MCF 10A (cell line): ENCODE results near the gene MAP1LC3B2. TPM values are rescaled to one million over a fixed set of nuclear protein-coding genes. Genes with fewer than 3 reads are reported as not detected.

Source experiments
- BruUV-seq: library from RNA; stranded (reverse); fragments of 400-500 nt; replicated peaks from 2 replicates; lab custom pipeline; 2021; lab: Mats Ljungman, UMichigan
- CTCF ChIA-PET: fragments of 300-600 bp; sonication (Branson Sonifier 250); formaldehyde crosslinking; extraction: SDS; loops from one replicate; lab custom pipeline; 2021; ENCODE audit warnings: antibody characterized with exemption, inconsistent platforms; lab: Yijun Ruan, JAX
- POLR2A ChIA-PET: fragments of 300-600, 350-650 bp; sonication (Branson Sonifier 250); formaldehyde crosslinking; extraction: SDS; loops from one replicate; lab custom pipeline; 2020; ENCODE audit warnings: antibody characterized with exemption, inconsistent platforms; lab: Yijun Ruan, JAX
- DNase-seq: peaks from one replicate; pipeline ENCODE4 v3.0.0-alpha.2; 2018; ENCODE audit not compliant: unreplicated experiment
- H3K27ac Mint-ChIP-seq: one replicate; pipeline ENCODE4 v1.8.0; 2022; ENCODE audit warnings: mild to moderate bottlenecking, low read depth, mixed read lengths; ENCODE audit not compliant: unreplicated experiment
- H3K27me3 Mint-ChIP-seq: one replicate; pipeline ENCODE4 v1.8.0; 2022; ENCODE audit warnings: mixed read lengths; ENCODE audit not compliant: insufficient read depth, unreplicated experiment
- H3K36me3 Mint-ChIP-seq: one replicate; pipeline ENCODE4 v1.8.0; 2022; ENCODE audit warnings: mild to moderate bottlenecking, moderate library complexity, mixed read lengths; ENCODE audit not compliant: insufficient read depth, unreplicated experiment
- H3K4me1 Mint-ChIP-seq: one replicate; pipeline ENCODE4 v1.8.0; 2022; ENCODE audit warnings: mixed read lengths; ENCODE audit not compliant: insufficient read depth, unreplicated experiment
- H3K4me3 Mint-ChIP-seq: one replicate; pipeline ENCODE4 v1.8.0; 2022; ENCODE audit warnings: mild to moderate bottlenecking, moderate library complexity, mixed read lengths; ENCODE audit not compliant: unreplicated experiment
- H3K9me3 Mint-ChIP-seq: one replicate; pipeline ENCODE4 v1.8.0; 2022; ENCODE audit warnings: mixed read lengths; ENCODE audit not compliant: unreplicated experiment
- intact Hi-C: fragments of 100-400 bp; cut with micrococcal nuclease; formaldehyde crosslinking; loops from 2 replicates; pipeline ENCODE4 v1.14.1; 2022
- total RNA-seq: library from RNA; stranded (reverse); gene quantifications from 2 replicates; pipeline ENCODE4 v1.2.3, GENCODE V29; 2022
- TF ChIP-seq, protein P1 (sequence below): fragments of 200-600 bp; IDR thresholded peaks from one replicate; pipeline ENCODE4 v1.8.0; 2022; ENCODE audit warnings: antibody characterized with exemption, mild to moderate bottlenecking; ENCODE audit not compliant: unreplicated experiment

Gene MAP1LC3B2
- total RNA-seq, 1 experiment from 2014 or later: 3.4 TPM

DNA sequence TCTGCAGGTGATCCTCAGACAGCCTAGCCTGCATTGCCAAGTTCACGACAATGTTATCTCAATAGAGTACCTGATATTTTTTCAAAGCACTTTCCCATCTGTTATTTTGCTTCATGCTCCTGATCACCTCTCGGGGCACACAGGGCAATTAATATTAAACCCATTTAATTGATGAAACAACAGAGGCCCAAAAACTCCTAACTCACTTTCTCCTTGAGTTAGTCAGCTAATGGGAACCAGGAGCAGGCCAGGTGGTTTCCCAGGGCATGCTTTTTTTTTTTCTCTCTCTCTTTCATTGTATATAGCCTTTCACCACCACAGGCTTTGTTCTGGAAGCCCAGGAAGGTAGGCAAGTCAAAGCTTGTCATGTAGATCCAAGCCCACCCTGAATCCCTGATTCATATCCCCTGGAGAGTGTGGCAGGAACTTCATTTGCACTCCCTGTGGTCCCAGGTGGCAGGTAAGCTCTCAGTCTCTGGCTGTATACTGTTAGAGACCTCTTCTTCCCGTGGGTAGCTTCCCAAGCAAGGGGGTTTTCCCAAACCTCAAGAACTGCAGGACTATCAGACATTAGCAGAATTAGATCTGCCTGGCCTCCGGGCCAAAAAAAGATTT, 41.6 kb upstream of the MAP1LC3B2 start:
- intact Hi-C loops: no loop called here

DNA sequence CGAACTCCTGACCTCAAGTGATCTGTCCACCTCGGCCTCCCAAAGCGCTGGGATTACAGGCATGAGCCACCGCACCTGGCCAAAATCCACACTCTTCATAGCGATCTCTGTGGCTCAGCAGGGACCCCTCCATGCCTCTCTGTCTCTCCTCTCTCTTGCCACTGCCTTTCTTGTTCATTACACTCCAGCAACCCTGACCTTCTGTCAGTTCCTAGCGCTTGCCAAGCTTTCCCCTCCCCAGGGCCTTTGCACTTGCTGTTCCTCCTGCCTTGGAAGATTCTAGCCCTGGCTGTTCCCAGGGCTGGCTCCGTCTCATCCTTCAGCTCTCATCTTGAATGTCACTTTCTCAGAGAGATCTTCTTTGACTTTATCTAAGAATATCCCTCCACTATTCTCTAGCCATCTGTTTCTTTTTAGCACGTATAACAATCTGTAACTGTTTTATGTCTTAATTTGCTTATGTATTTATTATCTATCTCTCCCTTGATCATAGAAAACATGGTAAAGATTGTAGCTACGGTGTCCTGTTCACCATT, 38.9 kb upstream of the MAP1LC3B2 start:
- peaks cover 20% of the 10 kb centered on the region for H3K4me1 Mint-ChIP-seq
- intact Hi-C loops: loop anchor here (10.0 kb wide), 1 partner anchor 245 kb away; the partner anchor contains the start of gene MED13L
- H3K9me3 Mint-ChIP-seq: no peaks in the 10 kb centered on the region
- H3K36me3 Mint-ChIP-seq: no peaks in the 10 kb centered on the region
- CTCF ChIA-PET: no interaction called here
- H3K27me3 Mint-ChIP-seq: no peaks in the 10 kb centered on the region
- POLR2A ChIA-PET: no interaction called here
- no peak for DNase-seq
- no peak overlapping the region for H3K4me3 Mint-ChIP-seq
- no TSS peak for BruUV-seq
- no peak overlapping the region for H3K27ac Mint-ChIP-seq
- TF ChIP-seq, protein P1, sequence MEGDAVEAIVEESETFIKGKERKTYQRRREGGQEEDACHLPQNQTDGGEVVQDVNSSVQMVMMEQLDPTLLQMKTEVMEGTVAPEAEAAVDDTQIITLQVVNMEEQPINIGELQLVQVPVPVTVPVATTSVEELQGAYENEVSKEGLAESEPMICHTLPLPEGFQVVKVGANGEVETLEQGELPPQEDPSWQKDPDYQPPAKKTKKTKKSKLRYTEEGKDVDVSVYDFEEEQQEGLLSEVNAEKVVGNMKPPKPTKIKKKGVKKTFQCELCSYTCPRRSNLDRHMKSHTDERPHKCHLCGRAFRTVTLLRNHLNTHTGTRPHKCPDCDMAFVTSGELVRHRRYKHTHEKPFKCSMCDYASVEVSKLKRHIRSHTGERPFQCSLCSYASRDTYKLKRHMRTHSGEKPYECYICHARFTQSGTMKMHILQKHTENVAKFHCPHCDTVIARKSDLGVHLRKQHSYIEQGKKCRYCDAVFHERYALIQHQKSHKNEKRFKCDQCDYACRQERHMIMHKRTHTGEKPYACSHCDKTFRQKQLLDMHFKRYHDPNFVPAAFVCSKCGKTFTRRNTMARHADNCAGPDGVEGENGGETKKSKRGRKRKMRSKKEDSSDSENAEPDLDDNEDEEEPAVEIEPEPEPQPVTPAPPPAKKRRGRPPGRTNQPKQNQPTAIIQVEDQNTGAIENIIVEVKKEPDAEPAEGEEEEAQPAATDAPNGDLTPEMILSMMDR: no peak

More for the DNA sequence above, 41.6 kb upstream of the MAP1LC3B2 start:
- peaks cover 12% of the 10 kb centered on the region for H3K4me1 Mint-ChIP-seq
- H3K9me3 Mint-ChIP-seq: no peaks in the 10 kb centered on the region
- H3K27ac Mint-ChIP-seq: no peak overlapping the region
- ChIA-PET CTCF (no interaction called here), POLR2A (interaction anchor here (0.6 kb wide), 2 partner anchors 11 to 1570 kb away, joined by 3 to 4 read pairs; no protein-coding TSS in a partner anchor)
- H3K27me3 Mint-ChIP-seq: no peaks in the 10 kb centered on the region
- no peak overlapping the region for H3K4me3 Mint-ChIP-seq
- TF ChIP-seq, protein P1: no peak
- no peak for DNase-seq
- BruUV-seq: no TSS peak
- H3K36me3 Mint-ChIP-seq: no peaks in the 10 kb centered on the region

- no TSS peak for BruUV-seq
- CTCF ChIA-PET: no interaction called here
- POLR2A ChIA-PET: no interaction called here
- intact Hi-C loops: loop anchor here (10.0 kb wide), 1 partner anchor 246 kb away; the partner anchor contains the start of gene MED13L
- H3K27ac Mint-ChIP-seq: peak overlapping the region; percentile 77
- no peaks in the 10 kb centered on the region for H3K9me3 Mint-ChIP-seq
- H3K36me3 Mint-ChIP-seq: no peaks in the 10 kb centered on the region
- H3K4me1 Mint-ChIP-seq: peaks cover 27% of the 10 kb centered on the region
- peak; percentile 56 for DNase-seq
- peak overlapping the region; percentile 57 for H3K4me3 Mint-ChIP-seq
- TF ChIP-seq, protein P1: no peak
- no peaks in the 10 kb centered on the region for H3K27me3 Mint-ChIP-seq
Observed at GRCh38 chr12:116520801-116521471, 38.2 kb upstream of the MAP1LC3B2 start.

DNA sequence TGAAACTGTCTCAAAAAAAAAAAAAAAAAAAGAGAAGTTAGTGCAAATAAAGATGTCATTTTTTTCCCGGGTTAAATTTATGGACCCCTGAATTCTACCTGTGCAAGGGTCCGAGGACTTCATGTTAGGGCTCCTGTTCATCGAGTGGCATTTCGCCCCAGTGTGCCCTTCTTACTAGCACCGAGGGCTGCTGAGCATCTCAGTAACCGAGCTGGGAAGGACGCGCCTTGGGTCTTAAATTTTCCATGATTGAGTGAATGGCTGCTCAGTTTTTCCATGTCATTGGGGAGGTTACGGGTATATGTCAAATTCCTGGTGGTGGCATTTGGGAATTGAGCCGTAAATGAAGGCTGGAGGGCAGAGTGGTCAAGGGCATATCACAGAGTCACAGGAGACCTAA, 34.9 kb upstream of the MAP1LC3B2 start:
- no peak overlapping the region for H3K27ac Mint-ChIP-seq
- no peaks in the 10 kb centered on the region for H3K27me3 Mint-ChIP-seq
- BruUV-seq: no TSS peak
- TF ChIP-seq, protein P1: no peak
- H3K36me3 Mint-ChIP-seq: no peaks in the 10 kb centered on the region
- H3K9me3 Mint-ChIP-seq: no peaks in the 10 kb centered on the region
- H3K4me3 Mint-ChIP-seq: no peak overlapping the region
- peaks cover 48% of the 10 kb centered on the region for H3K4me1 Mint-ChIP-seq
- DNase-seq: no peak
- POLR2A ChIA-PET: interaction anchor here (1.7 to 2.4 kb wide), 2 partner anchors 9 to 35 kb away, joined by 8 to 13 read pairs; partner anchors contain the start of gene MAP1LC3B2
- intact Hi-C loops: loop anchor here (2.0 to 10.0 kb wide), 2 partner anchors 34 to 250 kb away; partner anchors contain the start of genes MAP1LC3B2 and MED13L
- CTCF ChIA-PET: interaction anchor here (1.0 kb wide), 1 partner anchor 20 kb away, joined by 3 read pairs; no protein-coding TSS in a partner anchor
